Dermis microvascular lymphatic vessel endothelial cell (primary cell): ENCODE data around the gene ANXA6. TPM values are rescaled to one million over a fixed set of nuclear protein-coding genes. Genes with fewer than 3 reads are reported as not detected.
"Not testable (repeated sequence)": the region's sequence is repeated elsewhere in the genome, so short reads cannot be mapped to it uniquely, and the experiment has no call there.

Experiments used
- DNase-seq, 2 donors: peaks; one replicate each; pipeline versions ENCODE4 v3.0.0 to v3.0.0-alpha.2; 2010; ENCODE audit warnings: low read depth in 2 of 2
- total RNA-seq: library from RNA; depleted of rRNA; stranded (reverse); fragments of >200 nt; gene quantifications from 2 replicates; pipeline ENCODE4 v1.2.1, GENCODE V29; 2014

Gene ANXA6
- total RNA-seq: 53.6 and 68.2 TPM in 2 replicates

- peak in 1 of 2 donors; percentile 81 for DNase-seq
These were observed at the start of gene ANXA6 for GRCh38 chr5:151157426-151158286. ANXA6 (minus strand) TSS chr5:151157779; CDS start chr5:151147901, 9,878 bp downstream.

DNA sequence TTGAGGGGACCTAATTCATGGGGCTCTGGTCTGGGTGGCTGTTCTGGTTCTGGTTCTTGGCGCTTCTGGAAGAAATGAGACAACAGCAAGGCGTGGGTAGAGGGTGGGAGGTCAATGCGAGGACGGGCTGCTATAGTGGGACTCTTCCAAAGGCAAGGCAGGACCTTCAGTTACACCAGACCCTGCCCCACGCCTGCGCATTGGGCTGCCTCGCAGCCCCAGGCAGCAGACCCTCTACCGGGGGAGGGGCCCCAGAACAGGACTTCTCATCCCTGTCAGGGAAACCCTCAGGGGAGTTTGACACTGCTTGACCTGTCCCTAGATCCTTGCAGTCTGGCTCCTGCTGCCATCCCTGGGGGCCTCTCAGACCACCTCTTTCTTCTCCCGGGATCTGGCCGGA, 47.8 kb upstream of the ANXA6 start:
- DNase-seq: no peak

DNA sequence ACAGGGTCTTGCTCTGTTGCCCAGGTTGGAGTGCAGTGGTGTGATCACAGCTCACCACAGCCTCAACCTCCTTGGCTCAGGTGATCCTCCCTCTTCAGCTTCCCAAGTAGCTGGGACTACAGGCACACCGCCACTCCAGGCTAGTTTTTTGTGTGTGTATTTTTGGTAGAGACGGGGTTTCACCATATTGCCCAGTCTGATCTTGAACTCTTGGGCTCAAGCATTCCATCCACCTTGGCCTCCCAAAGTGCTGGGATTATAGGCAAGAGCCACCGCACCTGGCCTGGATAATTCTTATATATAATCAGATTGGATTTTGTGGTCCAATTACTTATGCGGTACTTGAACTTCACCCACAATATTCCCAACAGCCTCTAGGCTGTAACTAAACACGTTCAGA, 46.5 kb upstream of the ANXA6 start:
- no peak for DNase-seq

DNA sequence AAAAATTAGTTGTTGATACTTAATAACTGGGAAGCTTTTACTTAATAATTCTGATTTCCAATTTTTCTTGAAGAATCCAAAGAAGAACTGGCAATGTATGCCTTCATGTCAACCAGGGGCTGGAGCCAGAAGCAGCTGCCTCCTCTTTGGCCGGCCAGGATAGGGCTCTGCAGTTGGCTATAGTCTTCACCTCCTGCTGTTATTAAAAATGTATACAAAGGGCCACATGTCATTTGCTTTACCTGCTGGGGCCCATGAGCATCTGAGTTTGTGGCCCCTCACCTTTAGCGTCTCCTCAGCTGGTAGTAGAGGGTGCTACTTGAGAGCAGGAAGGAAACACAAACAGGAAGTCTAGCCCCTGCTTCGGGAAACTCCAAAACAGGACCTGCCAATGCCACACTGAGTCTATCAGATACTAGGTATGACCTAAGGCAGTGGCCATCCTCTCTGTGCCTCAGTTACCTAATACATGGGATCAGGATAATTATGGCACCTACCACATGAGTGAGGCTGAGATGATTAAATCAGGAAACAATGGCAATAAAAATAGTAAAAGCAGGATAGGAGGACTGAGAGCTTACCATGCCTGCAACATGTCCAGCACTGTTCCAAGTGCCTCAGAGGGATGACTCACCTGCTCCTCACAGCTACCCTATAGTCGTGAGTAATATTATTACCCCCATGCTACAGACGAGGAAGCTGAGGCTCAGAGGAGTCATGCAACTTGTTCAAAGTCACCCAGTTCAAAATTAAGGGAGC, 45.0 kb upstream of the ANXA6 start:
- peak in 1 of 2 donors; percentile 82 for DNase-seq

- no peak for DNase-seq
These were observed 43.5 kb upstream of the ANXA6 start for GRCh38 chr5:151200913-151201595.

DNA sequence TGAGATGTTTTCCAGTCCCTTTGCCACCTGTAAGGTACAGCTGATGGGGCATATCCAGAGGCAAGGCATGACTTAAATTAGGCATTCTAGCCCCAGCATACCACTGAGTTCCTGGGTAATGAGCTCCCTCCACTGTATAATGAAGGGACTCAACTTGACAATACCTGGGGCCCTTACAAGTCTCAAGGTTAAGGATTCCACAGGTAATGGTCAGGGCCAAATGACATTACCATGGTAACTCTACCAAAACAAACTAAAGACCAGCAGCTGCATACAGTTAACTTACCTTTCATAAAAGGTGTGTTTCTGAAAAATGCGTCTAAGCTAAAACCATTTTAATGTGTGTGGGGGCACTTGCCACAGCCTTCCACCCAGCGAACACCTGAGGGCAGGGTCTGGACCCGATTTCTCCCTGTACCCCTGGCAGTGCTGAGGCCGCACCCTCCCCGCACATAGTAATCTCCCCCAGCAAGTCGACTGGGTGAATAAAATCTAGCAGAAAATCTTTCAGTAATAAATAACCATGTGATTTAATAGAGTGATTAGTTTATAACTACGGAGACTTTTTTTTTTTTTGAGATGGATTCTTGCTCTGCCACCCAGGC, 42.1 kb upstream of the ANXA6 start:
- no peak for DNase-seq

- DNase-seq: no peak
These were observed 41.3 kb upstream of the ANXA6 start for GRCh38 chr5:151198861-151199260.

GRCh38 chr5:151197291-151197600, 39.7 kb upstream of the ANXA6 start:
- not testable (repeated sequence) for DNase-seq

GRCh38 chr5:151196556-151197290, 39.1 kb upstream of the ANXA6 start:
- DNase-seq: no peak

GRCh38 chr5:151195622-151196021, 38.0 kb upstream of the ANXA6 start:
- no peak for DNase-seq

GRCh38 chr5:151192626-151193025, 35.0 kb upstream of the ANXA6 start:
- no peak for DNase-seq

- DNase-seq: no peak
These were observed 34.1 kb upstream of the ANXA6 start for GRCh38 chr5:151191661-151192060.

DNA sequence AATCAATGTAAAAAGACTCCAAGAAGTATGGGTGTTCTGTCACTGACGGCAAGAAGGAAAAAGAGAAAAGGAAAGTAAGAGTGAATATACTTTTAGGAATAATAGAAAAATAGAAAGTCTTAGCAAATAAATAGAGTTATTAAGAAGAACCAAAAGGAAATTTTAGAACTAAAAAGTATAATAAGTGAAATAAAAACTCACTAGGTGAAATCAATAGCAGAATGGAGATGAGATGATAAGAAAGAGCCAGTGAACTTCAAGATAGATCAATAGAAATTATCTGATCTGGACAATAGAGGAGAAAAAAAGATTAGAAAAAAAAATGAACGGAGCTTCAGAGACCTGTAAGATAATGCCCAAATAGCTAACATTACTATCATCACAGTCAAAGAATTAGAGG, 31.6 kb upstream of the ANXA6 start:
- no peak for DNase-seq

DNA sequence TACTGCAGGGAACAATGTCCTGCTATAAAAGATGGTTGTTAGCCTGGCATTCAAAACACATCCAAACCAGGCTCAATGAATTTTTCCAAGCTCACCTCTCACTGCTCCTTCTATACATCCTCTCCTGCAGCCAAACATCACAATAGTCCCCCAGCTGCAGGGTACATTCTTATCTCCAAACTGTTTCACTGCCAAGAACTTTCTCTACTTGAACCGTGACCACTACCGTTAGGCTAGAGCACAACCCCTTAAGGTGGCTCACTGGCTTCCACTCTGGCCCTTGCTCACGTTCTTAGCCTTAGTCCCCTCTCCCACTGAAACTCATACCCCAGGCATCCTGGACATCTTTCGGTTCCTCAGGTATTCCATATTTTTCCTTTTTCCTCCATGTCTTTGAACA, 29.0 kb upstream of the ANXA6 start:
- DNase-seq: no peak

DNA sequence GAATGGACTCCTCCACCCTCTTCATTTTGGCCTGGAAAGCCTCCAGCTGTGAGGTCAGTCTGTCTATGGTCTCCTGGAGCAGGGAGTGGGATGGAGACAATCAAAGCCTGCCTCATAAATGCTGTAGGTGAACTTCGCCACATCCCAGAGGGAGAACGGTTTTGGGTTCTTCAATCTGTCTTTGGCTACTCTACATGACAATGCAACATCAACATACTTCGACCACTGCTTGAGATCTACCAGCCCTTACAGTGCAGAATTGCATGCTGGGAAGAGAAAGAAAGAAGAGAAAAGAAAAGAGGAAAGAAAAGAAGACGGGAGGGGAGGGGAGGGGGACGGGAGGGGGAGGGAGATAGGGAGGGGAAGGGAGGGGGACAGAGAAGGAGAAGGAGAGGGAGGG, 28.5 kb upstream of the ANXA6 start:
- DNase-seq: no peak

GRCh38 chr5:151184316-151185042, 26.9 kb upstream of the ANXA6 start:
- no peak for DNase-seq

DNA sequence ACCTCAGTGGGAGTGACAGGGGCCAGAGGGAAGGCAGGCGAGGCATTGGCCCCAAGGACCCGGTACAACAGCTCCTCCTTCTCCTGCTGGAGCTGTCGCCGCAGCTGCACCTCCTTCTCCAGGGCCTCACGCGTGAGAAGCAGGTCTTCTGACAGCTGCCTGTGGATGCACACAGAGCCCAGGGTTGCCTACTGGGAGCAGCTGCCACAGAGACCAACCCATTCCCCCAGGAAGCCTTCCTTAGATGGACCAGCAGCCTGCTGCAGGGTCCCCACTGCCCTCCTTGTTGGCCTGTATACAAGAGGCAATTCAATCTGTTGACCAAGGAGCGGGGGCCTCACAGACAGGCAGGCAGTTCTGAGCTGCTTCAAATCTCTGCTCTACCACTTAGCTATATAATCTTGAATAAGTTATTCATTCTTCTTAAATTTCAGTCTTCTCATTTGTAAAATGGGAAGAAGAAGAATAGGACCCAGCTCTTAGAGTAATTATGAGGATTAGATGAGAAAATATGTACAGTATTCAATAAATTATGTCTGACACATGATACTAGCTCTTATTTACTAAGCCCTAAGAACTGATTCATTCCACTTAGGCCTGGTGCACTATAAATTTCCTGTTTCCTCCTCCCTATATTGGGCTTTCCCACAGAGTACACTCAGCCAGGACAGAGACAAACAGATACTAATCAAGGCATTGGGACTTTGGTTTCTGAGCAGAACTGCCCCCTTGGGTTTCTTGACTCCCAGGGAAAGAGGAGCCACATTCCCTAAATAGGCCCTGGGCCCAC, 26.1 kb upstream of the ANXA6 start:
- DNase-seq: peak in 1 of 2 donors; percentile 43

- DNase-seq: no peak
These were observed 25.4 kb upstream of the ANXA6 start for GRCh38 chr5:151182976-151183375.

DNA sequence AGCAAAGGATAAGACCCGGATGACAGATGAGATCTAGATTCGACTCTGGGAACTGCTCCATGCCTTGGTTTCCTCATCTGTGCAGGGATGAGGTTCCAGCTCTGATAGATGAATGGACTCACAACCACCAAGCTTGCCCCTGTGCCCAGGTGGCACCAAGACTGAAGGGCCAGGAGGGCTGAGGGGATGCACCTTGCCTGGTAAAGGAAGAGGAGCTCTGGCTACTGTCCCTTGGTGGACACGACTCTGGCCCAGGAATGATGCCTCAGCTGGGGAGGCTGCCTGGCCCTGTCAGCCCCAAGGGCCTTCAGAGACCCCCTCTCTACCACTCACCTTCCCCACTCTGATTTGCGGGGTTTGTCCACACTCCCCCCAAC, 24.9 kb upstream of the ANXA6 start:
- no peak for DNase-seq
